Posterior cingulate gyrus (tissue), 11 donors: ENCODE data around the gene MPI.
"Not testable (repeated sequence)": the region's sequence is repeated elsewhere in the genome, so short reads cannot be mapped to it uniquely, and the experiment has no call there.

ENCODE experiments used
- DNase-seq, 10 donors: peaks; one replicate each; pipeline versions ENCODE4 v3.0.0 to v3.0.0-alpha.2; 2020 to 2021; ENCODE audit warnings: mixed read lengths in 3 of 10
- intact Hi-C: fragments of 100-400 bp; cut with DNase I; formaldehyde crosslinking; loops from one replicate; pipeline ENCODE4 v1.15.1; 2023

Gene MPI

DNA sequence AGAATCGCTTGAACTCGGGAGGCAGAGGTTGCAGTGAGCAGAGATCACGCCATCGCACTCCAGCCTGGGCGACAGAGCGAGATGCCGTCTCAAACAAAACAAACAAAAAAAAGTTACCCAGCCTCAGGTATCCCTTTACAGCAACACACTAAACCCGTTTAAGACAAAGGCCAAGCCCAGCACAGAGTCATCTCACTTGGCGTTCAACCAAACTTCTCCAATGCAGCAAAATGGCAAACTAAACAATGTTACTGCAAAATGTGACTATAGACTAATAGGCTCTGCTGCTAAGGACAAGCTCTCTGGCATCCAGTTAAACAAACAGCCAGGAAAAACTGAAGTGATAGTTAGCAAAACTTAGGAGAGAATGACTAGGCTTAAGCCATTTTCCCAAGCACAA lies 23.2 kb downstream of the MPI start:
- no peak for DNase-seq
- intact Hi-C loops = no loop called here

DNA sequence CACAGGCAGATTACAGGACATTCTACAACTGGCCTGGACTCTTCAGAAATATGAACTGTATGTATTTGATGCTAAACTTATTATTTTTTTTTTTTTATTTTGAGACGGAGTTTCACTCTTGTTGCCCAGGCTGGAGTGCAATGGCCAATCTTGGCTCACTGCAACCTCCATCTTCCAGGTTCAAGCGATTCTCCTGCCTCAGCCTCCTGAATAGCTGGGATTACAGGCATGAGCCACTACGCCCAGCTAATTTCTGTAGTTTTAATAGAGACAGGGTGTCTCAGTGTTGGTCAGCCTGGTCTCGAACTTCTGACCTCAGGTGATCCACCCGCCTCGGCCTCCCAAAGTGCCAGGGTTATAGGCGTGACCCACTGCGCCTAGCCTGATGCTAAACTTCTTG lies 24.0 kb downstream of the MPI start:
- intact Hi-C loops = not testable (repeated sequence)
- peak in 1 of 10 donors; percentile 9 for DNase-seq

DNA sequence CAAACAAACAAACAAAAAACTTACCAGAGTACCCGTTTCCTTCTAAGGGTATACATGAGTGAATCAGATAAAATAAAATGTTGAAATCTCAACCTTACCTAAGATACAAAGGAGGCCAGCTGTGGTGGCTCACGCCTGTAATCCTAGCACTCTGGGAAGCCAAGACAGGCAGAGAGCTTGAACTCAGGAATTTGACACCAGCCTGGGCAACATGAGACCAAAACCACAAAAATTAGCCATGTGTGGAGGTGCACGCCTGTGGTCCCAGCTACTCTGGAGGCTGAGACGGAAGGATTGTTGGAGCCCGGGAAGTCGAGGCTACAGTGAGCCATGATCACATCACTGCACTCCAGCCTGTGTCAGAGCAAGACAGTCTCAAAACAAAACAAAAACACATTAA lies 27.8 kb downstream of the MPI start:
- intact Hi-C loops = no loop called here
- DNase-seq = peak in 1 of 10 donors; percentile 5

- no peak for DNase-seq
- intact Hi-C loops = no loop called here
These were observed 30.6 kb downstream of the MPI start for GRCh38 chr15:74920456-74920855.

DNA sequence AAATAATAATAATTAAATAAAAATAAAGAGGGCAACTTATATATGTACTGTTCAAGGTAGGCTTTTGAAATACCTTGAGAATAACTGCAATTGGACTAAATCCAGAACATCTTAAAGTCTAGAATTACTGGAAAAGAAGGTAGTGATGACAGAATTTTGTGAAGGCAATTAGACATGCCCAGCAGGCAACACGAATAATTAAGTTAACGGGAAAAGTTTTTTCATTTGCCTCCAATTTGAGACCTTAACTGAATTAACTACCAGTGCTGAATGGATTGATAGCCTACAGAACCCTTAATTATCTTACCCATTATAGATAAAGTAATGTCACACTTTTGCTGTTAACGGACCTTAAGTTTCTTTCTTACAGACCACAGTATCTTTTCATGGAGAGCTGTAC lies 34.7 kb downstream of the MPI start:
- intact Hi-C loops = no loop called here
- DNase-seq = no peak

- intact Hi-C loops = no loop called here
- peak in 1 of 10 donors; percentile 3 for DNase-seq
These were observed 38.9 kb downstream of the MPI start for GRCh38 chr15:74928771-74929198.

- no peak for DNase-seq
- intact Hi-C loops = no loop called here
These were observed 43.7 kb downstream of the MPI start for GRCh38 chr15:74933573-74933972.

DNA sequence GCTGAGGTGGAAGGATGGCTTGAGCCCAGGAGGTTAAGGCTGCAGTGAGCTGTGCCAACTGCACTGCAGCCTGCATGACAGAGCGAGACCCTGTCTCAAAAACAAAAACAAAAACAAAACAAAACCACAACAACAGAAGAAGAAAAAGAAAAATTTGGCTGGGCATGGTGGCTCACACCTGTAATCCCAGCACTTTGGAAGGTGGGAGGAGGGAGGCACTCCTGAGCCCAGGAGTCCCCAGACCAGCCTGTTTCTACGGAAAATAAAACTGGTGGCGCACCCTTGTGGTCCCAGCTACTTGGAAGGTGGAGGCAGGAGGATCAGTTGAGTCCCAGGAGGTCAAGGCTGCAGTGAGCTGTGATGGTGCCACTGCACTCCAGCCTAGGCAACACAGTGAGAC lies 45.4 kb downstream of the MPI start:
- intact Hi-C loops = not testable (repeated sequence)
- peak in 1 of 10 donors; percentile 58 for DNase-seq

DNA sequence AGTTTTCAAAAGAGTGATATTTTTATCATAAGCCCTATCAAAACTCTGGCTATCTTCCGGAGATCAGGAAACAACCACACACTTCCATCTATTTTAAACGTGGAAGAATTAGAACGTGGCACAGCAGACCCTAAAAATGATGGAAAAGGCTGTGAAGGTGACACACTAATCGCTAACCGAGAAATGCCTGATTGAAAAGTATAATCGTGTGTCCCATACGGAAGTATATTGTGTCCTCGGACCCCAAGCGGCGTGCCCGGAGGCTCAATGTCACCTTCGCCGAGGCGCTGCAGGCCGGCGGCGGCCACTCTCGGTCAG lies 47.4 kb downstream of the MPI start:
- DNase-seq = no peak
- intact Hi-C loops = no loop called here

DNA sequence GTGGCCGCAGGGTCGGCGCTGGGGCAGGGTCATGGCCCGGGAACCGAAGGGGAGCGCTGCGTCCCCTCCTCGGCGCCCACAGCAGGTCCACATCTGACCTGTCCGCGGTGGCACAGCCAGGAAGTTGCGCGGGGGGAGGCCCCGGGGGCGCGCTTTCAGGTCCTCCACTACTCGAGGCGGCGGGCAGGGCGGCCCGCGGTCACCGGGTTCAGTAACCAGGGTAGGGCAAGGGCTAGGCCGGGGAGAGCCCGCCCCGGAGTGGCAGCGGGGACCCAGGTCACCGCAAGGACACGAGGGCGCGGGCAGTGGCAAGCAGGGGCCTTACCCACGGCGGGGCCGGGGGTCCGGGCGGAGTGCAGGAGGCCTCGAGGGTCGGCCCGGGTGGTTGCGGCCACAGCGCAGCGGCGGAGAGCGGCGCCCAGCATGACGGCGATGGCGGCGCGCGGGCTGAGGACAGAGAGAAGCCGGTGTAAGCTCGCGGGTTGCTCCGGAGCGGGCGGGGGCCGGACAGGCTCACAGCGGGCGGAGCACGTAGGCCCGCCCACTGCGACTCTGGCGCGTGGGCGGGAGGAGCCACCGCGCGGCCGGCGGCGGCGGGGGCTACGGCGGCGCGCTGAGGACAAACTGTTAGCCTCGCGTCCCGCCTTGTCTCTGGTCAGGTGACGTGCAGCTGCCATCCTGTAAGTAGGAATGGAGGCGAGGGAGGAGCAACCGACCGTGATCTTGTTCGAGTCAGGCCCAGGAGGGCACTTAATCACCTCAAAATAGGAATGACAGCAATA lies 47.9 kb downstream of the MPI start, which contains the start of gene COX5A:
COX5A (minus strand) TSS at position 484 of the 782 bp plus-strand sequence; CDS start at position 425, 59 bp downstream.
- intact Hi-C loops = loop anchor here (1.0 to 2.0 kb wide), 2 partner anchors 19 to 31 kb away; partner anchors contain the start of genes FAM219B and RPP25
- DNase-seq = peak; percentile 89 to 99 (median 91)

DNA sequence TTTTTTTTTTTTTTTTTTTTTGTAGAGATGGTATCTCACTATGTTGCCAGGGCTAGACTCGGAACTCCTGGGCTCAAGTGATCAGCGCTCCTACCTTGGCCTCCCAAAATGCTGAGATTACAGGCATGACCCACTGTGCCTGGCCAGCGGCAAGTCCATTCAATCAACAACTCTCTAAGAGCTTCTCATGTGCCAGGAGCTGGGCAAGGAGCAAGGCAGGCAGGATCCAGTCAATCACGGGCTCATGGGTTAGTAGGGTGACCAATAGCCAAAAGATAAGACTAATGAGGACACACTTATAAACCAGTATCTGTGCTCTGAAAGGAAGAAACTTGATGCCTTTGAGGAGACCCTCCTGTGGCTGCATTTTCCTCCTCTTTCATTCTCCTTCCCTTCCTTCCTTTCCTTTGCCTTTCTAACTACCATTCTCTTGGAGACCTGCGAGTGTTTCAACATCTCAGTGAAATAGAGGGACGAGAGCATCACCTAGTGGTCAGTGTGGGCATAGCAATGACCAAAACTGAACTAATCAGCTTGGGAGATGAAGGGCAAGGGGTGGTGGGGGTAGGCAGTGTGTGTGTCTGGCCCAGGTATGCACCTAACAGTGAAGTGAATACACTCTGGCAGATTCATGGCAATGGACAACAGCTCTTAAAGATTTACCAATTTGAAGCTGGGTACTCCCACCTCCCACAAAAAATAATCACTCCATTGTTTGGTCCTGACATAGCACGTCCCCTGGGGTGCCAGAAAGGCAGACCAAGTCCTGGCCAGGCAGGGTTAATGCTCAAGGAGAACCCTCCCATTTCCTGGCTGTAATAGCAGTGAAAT lies 60.5 kb downstream of the MPI start:
- peak in 8 of 10 donors; percentile 55 to 87 (median 80) for DNase-seq
- intact Hi-C loops = loop anchor here (1.0 to 10.0 kb wide), 2 partner anchors 179 to 315 kb away; no protein-coding TSS in a partner anchor

DNA sequence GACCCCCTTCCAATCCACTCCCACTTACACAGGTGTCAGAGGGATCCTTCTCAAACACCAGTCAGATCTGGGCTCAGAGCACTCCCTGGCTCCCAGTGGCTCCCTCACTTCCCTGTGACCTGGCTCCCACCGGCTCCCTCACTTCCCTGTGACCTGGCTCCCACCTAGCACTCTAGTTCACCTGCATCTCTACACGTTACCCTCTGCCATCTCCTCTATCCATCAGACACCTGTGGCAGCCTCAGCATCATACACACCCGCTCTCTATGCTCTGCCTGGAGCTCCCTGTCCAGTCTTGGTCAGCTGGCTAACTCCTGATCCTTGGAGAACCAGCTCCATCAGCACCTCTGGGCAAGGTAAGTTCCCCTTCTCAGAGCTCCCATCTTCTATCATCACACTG lies 61.2 kb downstream of the MPI start:
- intact Hi-C loops = loop anchor here (10.0 kb wide), 1 partner anchor 316 kb away; no protein-coding TSS in a partner anchor
- peak in 2 of 10 donors; percentile 31 to 42 for DNase-seq
